Left lobe of liver (tissue), 2 donors: ENCODE measurements around the gene LRRC7. TPM values are rescaled to one million over a fixed set of nuclear protein-coding genes. Genes with fewer than 3 reads are reported as not detected.

Source experiments
- ATAC-seq: fragments of 200-7000 bp; cut with Tn5 transposase; one replicate; pipeline ENCODE4 v1.9.1; 2020; ENCODE audit warnings: mild to moderate bottlenecking, moderate library complexity
- DNase-seq: peaks from one replicate; pipeline ENCODE4 v3.0.0-alpha.2; 2020; ENCODE audit warnings: low spot score
- total RNA-seq: library from RNA; stranded (reverse); gene quantifications from one replicate; pipeline ENCODE4 v1.2.1, GENCODE V29; 2021
- donor health status: DM: no; HTN: no; CAD: no; lungs with moderate emphysema.
- donor health status: DM: no; HTN: yes; CAD: no.

The LRRC7 gene
- total RNA-seq, 1 donor from 2014 or later = 0.33 TPM

- ATAC-seq (no peak), DNase-seq (no peak)
Observed at GRCh38 chr1:70143048-70143659, 575.4 kb downstream of the LRRC7 start.

- no peak for ATAC-seq
- no peak for DNase-seq
Observed at GRCh38 chr1:70146488-70146887, 578.8 kb downstream of the LRRC7 start.

DNA sequence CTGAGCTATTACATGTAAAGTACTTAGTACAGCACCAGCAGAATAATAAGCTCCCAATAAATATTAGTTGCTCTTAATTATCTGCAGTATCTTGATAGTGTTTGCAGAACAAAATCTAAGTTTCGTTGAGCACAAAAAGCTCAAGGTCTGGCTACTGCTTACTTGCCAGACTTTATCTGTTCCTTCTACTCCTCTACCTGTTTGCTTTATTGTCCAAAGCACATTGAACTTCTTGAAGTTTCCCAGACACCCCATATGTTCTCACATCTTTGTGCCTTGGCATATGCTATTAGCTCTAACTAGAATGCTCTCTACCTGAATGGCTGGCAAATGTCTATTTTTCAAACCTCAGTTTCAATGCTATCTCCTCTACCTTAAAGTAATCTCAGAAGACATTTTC is 582.7 kb downstream of the LRRC7 start:
- ATAC-seq (no peak), DNase-seq (no peak)

DNA sequence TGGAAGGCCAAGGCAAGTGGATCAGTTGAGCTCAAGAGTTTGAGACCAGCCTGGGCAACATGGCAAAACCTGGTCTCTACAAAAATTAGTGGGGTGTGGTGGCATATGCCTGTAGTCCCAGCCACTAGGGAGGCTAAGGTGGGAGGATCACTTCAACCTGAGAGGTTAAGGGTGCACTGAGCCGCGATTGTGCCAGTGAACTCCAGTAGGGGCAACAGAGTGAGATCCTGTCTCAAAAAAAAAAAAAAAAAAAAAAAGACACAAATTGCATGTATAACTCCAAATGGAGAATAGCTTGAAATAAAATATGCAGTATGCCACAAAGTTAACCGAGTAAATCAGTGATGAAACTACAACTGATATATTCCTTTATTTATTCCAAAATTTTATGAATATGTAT is 586.0 kb downstream of the LRRC7 start:
- no peak for DNase-seq
- ATAC-seq = no peak

DNA sequence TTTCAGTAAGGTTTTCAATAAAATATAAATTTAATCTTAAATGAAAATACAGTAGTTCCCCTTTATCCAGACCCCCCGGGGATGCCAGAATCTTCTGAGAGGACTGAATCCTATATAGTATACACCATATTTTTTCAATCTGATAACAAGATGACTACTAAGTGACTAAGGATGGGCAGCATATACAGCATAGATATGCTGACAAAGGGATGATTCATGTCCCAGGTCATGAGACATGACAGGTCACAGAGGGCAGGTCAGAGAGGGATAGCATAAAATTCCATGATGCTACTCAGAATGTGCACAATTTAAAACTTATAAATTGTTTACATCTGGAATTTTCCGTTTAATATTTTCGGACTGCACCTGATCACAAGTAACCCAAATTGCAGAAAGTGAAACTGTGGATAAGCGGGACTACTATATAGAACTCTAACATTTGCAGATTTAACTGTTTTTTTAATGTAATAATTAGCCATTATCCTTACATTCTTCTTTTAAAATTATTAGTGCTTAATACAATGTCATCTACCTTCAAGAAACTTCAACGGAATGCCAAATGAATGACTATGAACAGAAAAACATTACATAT is 588.9 kb downstream of the LRRC7 start:
- DNase-seq (no peak), ATAC-seq (no peak)

DNA sequence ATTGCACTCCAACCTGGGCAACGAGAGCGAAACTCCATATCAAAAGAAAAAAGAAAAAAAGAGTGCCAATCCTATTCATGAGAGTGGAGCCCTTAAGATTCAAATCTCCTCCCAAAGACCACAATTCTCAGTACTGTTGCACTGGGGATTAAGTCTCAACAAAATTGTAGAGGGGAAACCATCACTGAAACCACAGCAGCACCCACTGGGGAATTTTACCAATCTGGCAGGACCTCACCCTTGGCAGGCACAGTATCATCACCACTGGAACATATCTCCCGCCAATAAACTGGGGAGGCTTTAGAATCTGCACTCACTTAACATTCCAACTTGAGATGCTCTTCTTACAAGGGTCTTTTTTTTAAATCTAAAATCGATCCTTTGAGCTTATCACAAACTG is 596.6 kb downstream of the LRRC7 start:
- no peak for DNase-seq
- no peak for ATAC-seq

DNA sequence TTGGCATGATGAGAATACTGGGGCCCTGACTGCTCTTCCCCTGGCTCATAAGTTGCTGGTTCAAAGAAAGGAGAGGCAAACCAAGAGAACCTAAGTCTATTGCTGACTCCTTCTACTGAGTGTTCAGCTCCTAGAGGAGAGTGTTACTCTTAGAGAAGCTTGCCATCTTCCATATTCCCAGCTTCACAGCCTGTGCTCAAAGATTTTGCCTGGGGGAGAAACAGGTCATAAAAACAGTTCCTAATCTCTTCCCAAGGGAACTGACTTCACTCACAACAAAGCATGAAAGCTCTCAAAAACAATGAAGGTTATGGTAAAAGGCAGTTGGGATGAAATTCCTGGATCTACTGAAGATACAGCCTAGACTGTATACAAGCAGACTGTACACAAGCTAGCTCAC is 600.6 kb downstream of the LRRC7 start:
- DNase-seq (no peak), ATAC-seq (no peak)

DNA sequence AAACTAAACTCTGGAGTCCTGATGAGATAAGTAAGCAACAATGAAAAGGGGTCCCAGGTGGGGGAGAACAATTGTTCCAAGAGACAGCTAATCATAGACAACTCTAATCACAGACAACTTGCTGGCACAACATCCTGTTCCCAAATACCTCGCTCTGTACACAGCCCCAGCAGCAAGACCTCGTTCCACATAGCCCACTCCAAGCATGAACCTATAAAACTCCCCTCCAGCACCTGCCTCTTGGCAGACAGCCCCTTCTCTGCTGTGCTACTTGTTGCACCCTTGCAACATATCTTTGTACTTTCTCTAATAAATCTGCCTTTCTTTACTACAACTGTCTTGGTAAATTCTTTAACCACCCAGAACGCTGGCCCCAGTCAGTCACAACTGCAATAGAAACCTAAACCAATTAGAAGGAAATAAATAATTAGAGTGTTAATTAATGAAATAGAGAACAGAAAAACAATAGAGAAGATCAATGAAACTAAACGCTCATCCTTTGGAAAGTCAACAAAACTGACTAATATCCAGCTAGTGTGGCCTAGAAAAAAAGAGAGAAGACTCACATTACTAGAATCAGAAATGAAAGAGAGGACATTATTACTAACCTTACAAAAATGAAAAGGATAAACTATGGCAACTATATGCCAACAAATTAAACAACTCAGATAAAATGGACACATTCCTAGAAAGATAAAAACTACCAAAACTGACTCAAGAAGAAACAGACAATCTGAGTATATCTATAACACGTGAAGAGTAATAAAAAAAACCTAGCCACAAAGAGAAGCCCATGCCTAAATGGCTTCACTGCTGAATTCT is 601.5 kb downstream of the LRRC7 start:
- DNase-seq (no peak), ATAC-seq (no peak)

DNA sequence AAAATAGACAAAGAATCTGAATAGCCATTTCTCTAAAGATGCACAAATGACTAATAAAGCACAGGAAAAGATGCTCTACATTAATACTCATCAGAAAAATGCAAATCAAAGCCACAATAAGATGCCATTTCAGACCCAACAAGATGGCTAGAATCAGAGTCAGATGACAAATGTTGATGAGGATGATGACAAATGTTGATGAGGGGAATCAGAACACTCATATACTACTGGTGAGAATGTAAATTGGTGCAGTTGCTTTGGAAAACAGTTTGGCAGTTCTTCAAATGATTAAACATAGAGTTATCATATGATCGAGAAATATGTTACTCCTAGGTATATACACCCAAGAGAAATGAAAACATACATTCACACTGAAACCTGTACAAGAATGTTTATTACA is 603.8 kb downstream of the LRRC7 start:
- DNase-seq (no peak), ATAC-seq (no peak)
